HG02623 (cell line): Measurements from ENCODE around the gene RNF175.

Source experiments
- ATAC-seq: cut with Tn5 transposase; IDR thresholded peaks from one replicate; pipeline ENCODE4 v1.9.1; 2021; ENCODE audit warnings: moderate library complexity; ENCODE audit not compliant: unreplicated experiment

RNF175 gene

GRCh38 chr4:153750197-153750817 is 9.5 kb downstream of the RNF175 start:
- peak; percentile 75 for ATAC-seq

- no peak for ATAC-seq
Measured at GRCh38 chr4:153748378-153748777, 11.4 kb downstream of the RNF175 start.

DNA sequence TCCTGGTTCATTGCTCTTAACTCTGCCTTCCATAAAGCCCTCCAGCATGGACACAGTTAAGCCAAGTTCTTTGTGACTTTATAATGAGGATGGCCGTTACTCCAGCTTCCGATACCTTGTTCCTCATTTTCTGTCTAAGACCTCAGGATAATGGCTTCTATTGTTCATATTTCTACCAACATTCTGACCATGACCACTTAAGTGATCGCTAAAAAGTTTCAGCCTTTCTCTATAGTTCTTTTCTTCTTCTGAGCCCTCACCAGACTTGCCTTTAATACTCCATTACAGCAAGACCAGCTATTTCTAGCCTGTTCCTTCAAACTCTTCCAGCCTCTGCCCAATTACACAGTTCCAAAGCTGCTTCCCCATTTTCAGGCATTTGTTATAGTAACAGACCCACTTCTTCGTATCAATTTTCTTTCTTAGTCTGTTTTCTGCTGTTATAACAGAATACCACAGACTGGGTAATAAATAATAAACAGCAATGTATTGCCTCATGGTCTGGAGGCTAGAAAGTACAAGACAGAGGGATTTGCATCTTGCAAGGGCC is 12.3 kb downstream of the RNF175 start:
- ATAC-seq: no peak

GRCh38 chr4:153745651-153746050 is 14.2 kb downstream of the RNF175 start:
- ATAC-seq: no peak

GRCh38 chr4:153741541-153741940 is 18.3 kb downstream of the RNF175 start:
- ATAC-seq: no peak

DNA sequence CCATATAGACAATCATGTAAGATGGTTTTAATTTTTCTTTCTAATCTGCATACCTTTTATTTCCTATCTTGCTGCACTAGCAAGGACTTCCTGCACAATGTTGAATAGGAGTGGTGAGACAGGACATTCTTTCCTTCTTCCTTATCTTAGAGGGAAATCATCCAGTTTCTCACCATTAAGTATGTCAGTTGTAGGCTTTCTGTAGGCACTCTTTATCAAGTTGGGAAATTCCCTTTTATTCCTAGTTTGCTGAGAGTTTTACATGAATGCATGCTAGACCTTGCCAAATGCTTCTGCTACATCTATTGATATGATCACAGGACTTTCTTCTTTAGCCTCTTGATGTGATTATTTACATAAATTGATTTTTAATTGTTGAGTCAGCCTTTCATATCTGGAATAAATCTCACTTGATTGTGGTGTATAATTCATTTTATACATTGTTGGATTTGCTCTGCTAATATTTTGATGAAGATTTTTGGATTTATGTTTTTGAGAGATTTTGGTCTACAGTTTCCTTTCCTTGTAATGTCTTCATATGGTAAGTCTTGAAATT is 23.8 kb downstream of the RNF175 start:
- no peak for ATAC-seq

- ATAC-seq: no peak
Measured at GRCh38 chr4:153733751-153734448, 25.9 kb downstream of the RNF175 start.

DNA sequence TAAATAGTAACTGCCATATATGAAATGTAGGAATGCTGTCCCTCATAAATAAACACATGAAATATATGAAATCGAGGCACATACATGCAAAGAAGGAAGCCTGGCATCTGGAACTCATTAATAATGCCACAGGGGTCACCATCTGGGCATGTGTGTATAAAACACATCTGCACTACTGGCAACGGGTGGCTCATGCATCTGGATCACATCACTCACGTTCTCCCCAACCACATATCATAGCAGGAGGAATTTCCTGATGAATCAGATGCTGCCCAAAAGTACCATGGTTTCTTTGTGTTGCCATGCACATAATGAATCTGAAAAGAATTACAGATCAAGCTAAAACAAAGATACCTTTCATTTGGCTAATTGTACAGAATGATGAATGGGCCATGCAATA is 28.6 kb downstream of the RNF175 start:
- ATAC-seq: no peak

DNA sequence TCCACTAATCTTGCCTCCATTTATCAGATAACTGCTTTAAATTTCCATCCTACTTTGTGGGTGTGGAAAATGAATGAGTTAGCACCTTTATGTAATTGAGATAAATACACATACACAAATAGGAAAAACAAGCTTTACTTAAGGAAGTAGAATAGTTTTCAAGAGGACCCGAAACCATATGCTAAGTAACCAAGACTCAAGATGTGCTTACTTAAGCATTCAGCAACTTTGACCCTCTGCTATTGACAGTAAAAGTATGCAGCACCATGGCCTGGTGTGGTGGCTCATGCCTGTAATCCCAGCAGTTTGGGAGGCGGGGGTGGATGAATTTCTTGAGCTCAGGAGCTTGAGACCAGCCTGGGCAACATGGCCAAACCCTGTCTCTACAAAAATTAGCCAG is 29.9 kb downstream of the RNF175 start:
- ATAC-seq: no peak

- ATAC-seq: peak; percentile 55
Measured at GRCh38 chr4:153728660-153729059, 31.2 kb downstream of the RNF175 start.

GRCh38 chr4:153728151-153728550 is 31.7 kb downstream of the RNF175 start:
- no peak for ATAC-seq

DNA sequence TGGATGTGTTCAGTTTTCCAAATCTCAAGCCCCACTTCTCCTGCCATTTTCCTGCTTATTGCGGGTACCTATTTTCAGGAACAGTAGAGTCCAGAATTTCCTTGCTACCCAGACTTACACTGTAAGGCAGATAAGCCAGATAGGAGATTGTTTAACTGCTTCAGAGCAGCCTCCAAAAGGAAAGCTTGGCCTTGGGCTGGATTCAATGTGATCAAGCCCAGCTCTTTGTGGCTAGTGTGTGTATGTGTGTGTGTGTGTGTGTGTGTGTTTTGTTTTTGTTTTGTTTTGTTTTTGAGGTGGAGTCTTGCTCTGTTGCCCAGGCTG is 34.0 kb downstream of the RNF175 start:
- ATAC-seq: no peak

GRCh38 chr4:153725136-153725830 is 34.5 kb downstream of the RNF175 start:
- ATAC-seq: no peak

DNA sequence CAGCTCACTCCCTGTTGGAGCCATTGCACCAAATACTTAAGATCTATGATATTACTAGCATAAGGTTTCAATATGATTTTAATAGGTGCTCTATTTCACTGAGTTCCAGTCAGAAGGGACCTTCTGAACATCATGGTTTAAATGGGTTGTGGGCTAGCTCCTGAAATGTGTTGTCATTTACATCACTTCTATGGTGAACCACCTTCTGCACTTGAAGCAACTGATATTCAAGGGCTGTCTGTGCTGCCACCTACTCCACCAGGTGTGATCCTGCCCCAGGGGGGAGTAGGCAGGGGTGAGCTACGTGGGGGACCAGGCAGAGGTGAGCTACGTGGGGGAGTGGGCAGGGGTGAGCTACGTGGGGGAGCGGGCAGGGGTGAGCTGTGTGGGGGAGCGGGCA is 35.2 kb downstream of the RNF175 start:
- no peak for ATAC-seq

DNA sequence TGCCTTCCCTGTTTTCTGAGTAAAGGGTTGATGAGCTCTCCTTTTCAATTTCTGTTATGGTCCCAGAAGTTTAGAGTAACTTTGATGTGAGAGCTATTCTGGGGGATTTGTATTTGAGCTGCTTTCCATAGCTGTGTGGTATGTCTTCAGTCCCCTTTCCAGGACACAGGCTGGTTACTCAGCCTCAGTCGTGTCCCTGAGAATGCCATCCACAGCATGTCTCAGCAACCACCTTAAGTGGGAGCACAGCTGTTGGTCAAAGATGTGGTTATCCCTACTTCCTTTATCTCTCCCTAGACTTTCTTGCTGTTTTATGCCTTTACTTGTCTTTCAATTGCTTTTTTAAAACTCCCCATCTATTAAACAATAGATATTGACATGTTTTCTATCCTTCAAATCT is 37.8 kb downstream of the RNF175 start:
- ATAC-seq: no peak

DNA sequence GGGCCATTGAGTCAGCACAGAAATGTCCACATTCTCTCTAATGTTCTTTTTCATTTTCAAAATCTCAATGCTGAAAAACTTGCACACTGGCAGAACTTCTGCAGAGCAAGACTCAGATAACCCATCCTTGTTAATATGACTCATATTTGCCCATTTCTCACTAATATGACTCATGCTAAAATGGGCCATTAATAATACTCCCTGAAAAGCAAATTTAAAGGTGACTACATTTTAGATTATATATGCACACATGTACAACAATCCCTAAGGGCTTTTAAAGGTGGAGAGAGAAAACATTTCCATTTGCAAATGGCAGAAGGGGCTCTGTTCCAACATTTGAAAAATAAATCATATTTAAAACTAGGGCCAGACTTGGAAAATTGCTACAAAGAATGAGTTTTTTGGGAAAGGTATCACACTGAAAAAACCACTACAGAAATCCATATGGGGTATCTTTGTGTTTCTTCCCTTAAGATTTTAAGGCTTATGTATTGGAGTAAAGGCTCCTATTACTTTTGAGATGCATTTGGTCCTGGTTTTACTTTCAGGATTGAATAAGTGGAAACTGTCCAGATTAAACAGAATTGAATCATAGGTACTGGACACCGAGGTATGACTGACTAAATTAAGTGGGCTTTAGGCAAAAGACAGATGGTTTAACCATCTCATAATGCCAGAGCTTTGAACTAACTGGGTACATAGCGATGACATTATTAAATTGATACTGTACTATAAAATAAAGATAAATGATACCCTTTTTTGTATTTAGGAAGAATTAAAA is 45.8 kb downstream of the RNF175 start:
- ATAC-seq: no peak

DNA sequence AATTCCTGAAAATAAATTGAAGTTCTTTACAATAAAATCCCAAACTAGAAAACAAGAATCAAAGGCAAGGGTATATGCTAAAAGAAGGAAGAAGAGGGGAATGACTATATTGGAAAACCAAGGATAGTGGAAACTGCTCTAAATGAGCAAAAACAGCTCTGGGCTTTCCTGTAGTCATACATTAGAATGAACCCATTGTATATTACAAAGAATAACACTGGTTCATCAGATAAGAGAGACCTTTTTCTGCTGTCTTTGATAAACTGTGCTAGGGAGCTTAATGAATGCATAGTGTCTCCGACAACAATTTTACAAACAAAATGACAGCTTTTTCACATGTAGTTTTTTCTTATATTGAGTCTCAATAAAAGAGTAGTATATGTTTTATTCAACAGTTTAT is 49.1 kb downstream of the RNF175 start:
- no peak for ATAC-seq

DNA sequence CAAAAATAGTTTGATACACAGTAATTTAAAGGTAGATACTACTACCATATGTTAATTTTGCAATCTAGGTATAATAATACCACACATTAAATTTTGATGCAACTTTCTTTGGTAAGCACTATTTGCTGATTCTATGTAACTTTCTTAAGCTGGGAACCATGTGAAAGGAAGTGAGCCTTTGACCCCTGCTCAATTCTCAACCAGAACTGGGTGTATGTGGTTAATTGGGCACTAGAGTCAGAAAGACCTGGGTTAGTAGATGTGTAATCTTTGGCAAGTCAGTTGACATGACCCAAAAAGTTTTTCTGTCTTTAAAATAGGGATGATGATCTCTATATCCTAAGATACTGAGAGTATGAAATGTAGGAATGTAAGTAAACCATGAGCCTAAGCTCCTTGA is 53.3 kb downstream of the RNF175 start:
- peak; percentile 23 for ATAC-seq

DNA sequence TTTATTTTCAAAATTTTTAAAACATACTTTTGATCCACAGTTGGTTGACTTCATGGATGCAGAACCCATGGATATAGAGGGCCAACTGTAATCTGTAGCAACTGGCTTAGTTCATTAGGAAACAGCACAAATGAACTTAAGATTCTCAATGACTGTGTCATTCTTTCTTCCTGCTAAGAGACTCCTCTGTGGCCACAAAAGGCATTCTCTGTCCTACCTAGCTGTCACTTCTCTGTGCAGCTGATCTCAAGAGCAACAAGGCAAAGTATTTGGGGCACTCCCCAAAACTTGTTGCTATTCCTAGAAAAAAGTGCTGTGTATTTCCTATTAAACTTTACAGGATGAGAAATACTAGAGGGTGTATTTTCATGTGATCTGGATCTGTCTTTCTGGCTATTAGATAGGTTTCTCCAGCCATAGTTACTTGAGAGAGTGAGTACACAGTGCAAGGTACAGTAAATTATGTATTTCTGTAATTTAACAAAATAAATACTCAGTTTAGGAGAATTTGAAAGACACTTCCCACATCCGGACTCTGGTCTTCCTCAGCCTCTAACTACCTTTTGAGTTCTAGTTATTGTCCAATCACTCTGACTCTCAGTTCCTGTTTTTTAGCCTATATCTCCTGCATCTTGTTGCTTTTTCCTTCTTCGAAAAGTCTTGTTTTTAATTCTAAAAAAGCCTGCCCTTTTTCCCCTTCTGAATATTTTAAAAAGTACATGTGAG is 53.9 kb downstream of the RNF175 start:
- ATAC-seq: peak; percentile 73

DNA sequence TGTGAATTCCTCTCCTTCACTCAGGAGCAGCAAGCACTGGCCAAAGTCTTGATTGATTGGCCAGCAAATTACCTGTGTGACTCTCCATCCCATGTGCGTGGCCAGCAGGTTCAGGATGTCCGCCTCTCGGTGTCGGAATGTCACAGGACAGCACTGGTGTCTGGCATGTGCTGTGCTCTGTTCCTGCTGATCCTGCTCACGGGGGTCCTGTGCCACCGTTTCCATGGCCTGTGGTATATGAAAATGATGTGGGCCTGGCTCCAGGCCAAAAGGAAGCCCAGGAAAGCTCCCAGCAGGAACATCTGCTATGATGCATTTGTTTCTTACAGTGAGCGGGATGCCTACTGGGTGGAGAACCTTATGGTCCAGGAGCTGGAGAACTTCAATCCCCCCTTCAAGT is 55.3 kb downstream of the RNF175 start:
- ATAC-seq: no peak
